ENCODE data around the gene CEP70. TPM values are rescaled to one million over a fixed set of nuclear protein-coding genes. Genes with fewer than 3 reads are reported as not detected.
"Not testable (repeated sequence)": the region's sequence is repeated elsewhere in the genome, so short reads cannot be mapped to it uniquely, and the experiment has no call there.

Gene CEP70
- total and polyA plus RNA-seq, 2 experiments from 2014 or later: 29.1 to 43.1 TPM

DNA sequence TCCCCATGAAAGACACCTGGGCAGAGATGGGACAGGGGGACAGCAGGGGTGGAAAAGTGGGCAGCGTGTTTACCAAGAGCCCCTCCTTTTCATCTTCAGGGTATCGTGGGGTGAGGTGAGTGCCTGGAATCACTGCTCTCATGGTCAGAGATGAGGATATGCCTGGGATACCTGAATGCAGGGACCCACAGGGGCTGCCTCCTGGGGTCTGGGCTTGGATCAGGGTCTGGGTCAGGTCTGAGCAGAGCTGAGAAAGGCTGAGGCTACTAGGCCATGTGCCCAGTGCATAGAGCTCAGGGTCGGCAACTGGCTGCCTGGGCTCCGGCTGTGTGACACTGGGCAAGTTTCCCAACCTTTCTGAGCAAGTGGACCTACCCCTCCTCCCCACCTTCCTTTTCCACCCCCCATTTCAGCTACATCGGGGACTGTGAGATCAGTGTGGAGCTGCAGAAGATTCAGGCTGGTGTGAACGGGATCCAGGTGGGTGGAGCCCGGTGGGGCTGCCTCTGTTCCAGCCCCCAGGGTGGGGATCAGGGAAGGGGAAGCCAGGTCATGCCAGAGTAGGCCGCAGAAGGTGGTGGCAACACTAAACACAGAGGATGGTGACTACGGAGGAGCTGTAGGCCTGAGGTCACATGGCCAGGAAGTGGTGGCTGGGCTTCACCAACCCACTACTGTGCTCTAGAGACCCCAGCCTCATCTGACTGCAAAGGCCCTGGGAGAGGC is 135.1 kb downstream of the CEP70 start:
- TF ChIP-seq, protein P1, sequence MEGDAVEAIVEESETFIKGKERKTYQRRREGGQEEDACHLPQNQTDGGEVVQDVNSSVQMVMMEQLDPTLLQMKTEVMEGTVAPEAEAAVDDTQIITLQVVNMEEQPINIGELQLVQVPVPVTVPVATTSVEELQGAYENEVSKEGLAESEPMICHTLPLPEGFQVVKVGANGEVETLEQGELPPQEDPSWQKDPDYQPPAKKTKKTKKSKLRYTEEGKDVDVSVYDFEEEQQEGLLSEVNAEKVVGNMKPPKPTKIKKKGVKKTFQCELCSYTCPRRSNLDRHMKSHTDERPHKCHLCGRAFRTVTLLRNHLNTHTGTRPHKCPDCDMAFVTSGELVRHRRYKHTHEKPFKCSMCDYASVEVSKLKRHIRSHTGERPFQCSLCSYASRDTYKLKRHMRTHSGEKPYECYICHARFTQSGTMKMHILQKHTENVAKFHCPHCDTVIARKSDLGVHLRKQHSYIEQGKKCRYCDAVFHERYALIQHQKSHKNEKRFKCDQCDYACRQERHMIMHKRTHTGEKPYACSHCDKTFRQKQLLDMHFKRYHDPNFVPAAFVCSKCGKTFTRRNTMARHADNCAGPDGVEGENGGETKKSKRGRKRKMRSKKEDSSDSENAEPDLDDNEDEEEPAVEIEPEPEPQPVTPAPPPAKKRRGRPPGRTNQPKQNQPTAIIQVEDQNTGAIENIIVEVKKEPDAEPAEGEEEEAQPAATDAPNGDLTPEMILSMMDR (IDR thresholded peaks at IDR 0.05; ENCODE audit: low read depth, low read length): no peak
- no peaks in the 10 kb centered on the region for H3K4me1 ChIP-seq (ENCODE audit: low read depth)

DNA sequence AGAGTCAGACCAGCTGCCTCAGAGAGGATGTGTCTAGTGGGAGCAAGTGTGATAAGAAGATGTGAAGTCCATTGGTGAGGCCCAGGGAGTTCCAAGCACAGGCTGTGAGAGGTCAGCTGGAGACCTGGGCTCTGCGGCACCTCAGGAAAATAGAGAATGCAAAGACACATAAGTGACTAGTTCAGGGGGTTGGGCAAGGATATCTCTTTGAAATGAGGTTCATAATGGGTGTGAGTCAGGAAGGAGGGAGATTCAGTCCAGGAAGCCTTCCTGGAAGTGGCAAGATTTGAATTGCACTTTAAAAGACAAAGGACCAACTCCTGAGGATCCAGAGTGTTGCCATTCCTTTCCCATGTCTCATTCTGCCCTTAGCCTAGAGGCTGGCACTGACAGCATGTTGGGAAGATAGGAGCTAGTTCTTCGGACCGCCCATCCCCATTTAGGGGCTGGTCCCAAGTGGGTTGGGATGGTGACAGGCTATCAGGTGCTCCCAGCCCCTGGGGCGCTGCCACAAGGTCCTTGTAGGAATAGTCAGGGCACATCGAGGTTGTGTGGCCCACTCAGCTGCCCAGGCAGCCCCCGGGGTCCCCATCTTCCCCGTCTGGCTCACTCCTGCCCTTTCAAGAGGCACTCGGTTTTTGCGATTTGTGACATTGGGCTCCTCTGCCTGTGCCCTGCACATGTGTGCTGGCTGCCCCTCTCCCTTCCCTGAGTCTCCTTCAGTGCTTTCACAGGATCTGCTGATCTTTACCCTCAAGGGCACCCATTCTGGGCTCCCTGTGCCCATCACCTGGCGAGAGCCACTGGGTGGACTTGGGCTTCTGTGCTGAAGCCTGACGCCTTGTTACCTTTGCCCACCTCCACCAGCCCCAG is 136.0 kb downstream of the CEP70 start:
- H3K4me3 ChIP-seq: no peak overlapping the region
- TF ChIP-seq, protein P1 (IDR thresholded peaks at IDR 0.05; ENCODE audit: low read depth, low read length): no peak
- no peaks in the 10 kb centered on the region for H3K36me3 ChIP-seq
- no peaks in the 10 kb centered on the region for H3K9me3 ChIP-seq (ENCODE audit: low read depth)
- no peaks in the 10 kb centered on the region for H3K27me3 ChIP-seq
- H3K4me1 ChIP-seq (ENCODE audit: low read depth): no peaks in the 10 kb centered on the region
- H3K27ac ChIP-seq: no peak overlapping the region
- DNase-seq (ENCODE audit: low read depth in 1 of 2, low spot score in 1 of 2): no peak

More for the DNA sequence above, 135.1 kb downstream of the CEP70 start:
- no peak overlapping the region for H3K4me3 ChIP-seq
- no peaks in the 10 kb centered on the region for H3K36me3 ChIP-seq
- no peaks in the 10 kb centered on the region for H3K9me3 ChIP-seq (ENCODE audit: low read depth)
- no peak overlapping the region for H3K27ac ChIP-seq
- H3K27me3 ChIP-seq: no peaks in the 10 kb centered on the region
- no peak for DNase-seq (ENCODE audit: low read depth in 1 of 2, low spot score in 1 of 2)

DNA sequence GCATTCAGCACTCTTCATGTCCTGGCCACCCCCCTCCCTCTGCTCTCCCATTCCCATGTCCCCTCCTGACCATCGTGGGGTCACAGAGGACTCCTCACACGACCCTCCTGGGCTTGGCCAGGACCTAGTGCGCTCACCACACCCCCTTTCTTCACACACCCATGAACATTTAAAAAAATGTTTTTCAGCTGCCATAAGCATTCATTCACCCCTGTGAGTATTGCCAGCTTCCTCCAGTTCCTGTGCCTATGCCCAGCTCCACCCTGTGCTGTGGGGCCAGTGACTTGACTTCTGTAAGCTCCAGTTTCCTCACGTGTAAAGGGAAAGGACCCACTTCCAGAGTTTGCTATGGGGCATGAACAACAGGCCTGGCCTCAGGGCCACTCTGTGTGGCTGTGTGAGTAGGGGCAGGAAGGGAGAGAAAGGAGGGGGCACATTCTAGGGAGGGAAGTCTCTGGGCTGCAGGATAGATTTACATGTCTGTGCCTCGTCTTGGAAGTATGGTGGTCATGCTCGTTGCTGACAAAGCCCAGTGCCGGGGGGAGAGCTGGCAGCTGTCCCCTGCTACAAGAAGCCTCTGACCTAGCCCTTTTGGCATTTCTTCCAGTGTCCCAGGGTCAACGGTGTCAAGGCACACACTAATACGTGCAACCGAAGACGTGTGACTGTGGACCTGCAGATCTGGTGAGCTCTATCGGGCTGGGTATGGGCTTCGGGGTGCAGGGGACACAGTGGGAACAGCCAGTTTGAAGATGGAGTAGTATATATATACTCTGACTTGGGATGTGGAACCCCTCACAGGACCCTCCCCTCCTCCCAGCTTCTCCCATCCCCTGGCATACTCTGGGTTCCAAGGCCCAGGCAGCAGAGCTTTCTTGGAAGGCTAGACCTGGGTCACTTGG is 136.8 kb downstream of the CEP70 start:
- Histone ChIP-seq H3K27ac (no peak overlapping the region), H3K36me3 (no peaks in the 10 kb centered on the region), H3K9me3 (ENCODE audit: low read depth) (no peaks in the 10 kb centered on the region), H3K4me3 (no peak overlapping the region), H3K4me1 (ENCODE audit: low read depth) (no peaks in the 10 kb centered on the region), H3K27me3 (no peaks in the 10 kb centered on the region)
- DNase-seq (ENCODE audit: low read depth in 1 of 2, low spot score in 1 of 2): no peak
- TF ChIP-seq, protein P1 (IDR thresholded peaks at IDR 0.05; ENCODE audit: low read depth, low read length): no peak

DNA sequence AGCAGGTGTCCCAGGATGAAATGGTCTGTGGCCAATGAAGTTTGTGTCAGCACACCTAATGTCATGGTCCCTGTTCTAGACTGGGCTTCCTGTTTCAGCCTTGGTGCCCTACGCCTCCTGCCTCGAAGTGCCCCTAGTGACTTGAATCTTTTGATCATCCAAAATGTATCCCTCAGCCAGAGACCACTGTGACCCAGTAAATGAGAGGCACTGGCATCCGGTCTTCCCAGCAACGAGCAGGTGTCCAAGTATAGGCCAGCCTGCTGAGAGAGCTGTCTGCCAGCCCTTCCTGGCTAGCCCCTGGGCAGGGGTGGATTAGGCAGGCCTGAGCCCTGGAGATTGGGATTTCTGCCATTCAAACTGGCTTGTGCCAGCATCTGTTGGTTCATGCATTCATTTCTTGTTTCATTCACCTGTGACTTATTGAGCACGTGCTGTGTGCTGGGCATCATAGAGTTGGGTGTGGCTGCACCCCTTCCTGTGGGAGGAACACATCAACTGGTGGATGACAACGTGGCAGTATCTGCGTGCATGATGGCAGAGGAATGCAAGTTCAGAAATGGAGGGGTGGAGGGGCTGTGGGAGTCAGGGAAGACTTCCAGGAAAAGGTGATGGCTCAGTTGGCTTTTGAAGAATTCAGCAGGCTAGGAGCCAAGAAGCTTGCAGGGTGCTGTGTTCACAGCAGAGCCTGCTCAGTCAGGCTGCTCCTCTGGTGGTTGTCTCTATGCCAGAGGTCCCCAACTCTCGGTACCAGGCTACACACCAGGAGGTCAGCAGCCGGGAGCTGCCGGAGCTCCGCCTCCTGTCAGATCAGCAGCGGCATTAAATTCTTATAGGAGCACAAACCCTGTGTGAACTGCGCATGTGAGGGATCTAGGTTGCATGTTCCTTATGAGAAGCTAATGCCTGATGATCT is 138.0 kb downstream of the CEP70 start:
- peak in 1 of 2 donors; percentile 52 for DNase-seq (ENCODE audit: low read depth in 1 of 2, low spot score in 1 of 2)
- no peaks in the 10 kb centered on the region for H3K4me1 ChIP-seq (ENCODE audit: low read depth)
- TF ChIP-seq, protein P1 (IDR thresholded peaks at IDR 0.05; ENCODE audit: low read depth, low read length): no peak

DNA sequence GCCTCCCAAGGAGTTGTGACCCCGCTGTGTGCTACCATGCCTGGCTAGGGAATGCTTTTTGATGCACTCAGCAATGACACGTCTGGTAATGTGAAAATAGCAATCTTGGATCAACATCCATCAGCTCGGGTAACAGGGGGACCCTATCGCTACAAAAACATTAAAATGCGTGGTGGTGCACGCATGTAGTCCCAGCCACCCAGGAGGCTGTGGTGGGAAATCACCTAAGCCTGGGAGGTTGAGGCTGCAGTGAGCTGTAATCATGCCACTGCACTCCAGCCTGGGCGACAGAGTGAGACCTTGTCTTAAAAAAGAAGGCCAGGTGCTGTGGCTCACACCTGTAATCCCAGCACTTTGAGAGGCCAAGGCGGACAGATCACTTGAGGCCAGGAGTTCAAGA is 140.1 kb downstream of the CEP70 start:
- not testable (repeated sequence) for DNase-seq (ENCODE audit: low read depth in 1 of 2, low spot score in 1 of 2); H3K27me3 ChIP-seq; H3K4me3 ChIP-seq; H3K27ac ChIP-seq; H3K9me3 ChIP-seq (ENCODE audit: low read depth); H3K36me3 ChIP-seq; H3K4me1 ChIP-seq (ENCODE audit: low read depth)

More for the DNA sequence above, 138.0 kb downstream of the CEP70 start:
- Histone ChIP-seq H3K36me3 (no peaks in the 10 kb centered on the region), H3K9me3 (ENCODE audit: low read depth) (no peaks in the 10 kb centered on the region), H3K4me3 (no peak overlapping the region), H3K27ac (no peak overlapping the region), H3K27me3 (no peaks in the 10 kb centered on the region)

Data from cardiac muscle cell (in vitro differentiated cells and primary cell).